Small intestine (tissue), 7 donors: Measurements from ENCODE around the gene CXorf65. TPM values are rescaled to one million over a fixed set of nuclear protein-coding genes. Genes with fewer than 3 reads are reported as not detected.

Experiments
- DNase-seq, 2 donors: peaks; one replicate each; pipeline versions ENCODE4 v3.0.0 to v3.0.0-alpha.2; 2013
- FAIRE-seq: peaks from 2 replicates; lab custom pipeline; 2012; peaks lifted over from hg19 to GRCh38; lab: Jason Lieb, UNC
- H3K27ac ChIP-seq, 3 donors: one replicate each; pipeline ENCODE4 v1.5.1; 2013; ENCODE audit warnings: low read length in 2 of 3, mild to moderate bottlenecking in 2 of 3, control low read depth in 1 of 3, inconsistent platforms in 1 of 3, low read depth in 1 of 3, moderate library complexity in 1 of 3
- H3K27me3 ChIP-seq, 3 donors: one replicate each; pipeline ENCODE4 v1.6.1; 2013; ENCODE audit warnings: low read length in 3 of 3, inconsistent platforms in 1 of 3; ENCODE audit not compliant: control insufficient read depth in 3 of 3, insufficient read depth in 3 of 3
- H3K36me3 ChIP-seq, 3 donors: one replicate each; pipeline ENCODE4 v1.6.1; 2013; ENCODE audit warnings: low read length in 3 of 3, inconsistent platforms in 1 of 3, low read depth in 1 of 3, mild to moderate bottlenecking in 1 of 3, moderate library complexity in 1 of 3; ENCODE audit not compliant: control insufficient read depth in 3 of 3, insufficient read depth in 2 of 3
- H3K4me1 ChIP-seq, 3 donors: one replicate each; pipeline ENCODE4 v1.6.1; 2013; ENCODE audit warnings: low read length in 2 of 3, inconsistent platforms in 1 of 3, low read depth in 1 of 3, mild to moderate bottlenecking in 1 of 3, moderate library complexity in 1 of 3; ENCODE audit not compliant: control insufficient read depth in 3 of 3, insufficient read depth in 2 of 3
- H3K4me3 ChIP-seq, 3 donors: one replicate each; pipeline ENCODE4 v1.5.1; 2013; ENCODE audit warnings: low read length in 3 of 3, control low read depth in 1 of 3, inconsistent platforms in 1 of 3, low read depth in 1 of 3, mild to moderate bottlenecking in 1 of 3, moderate library complexity in 1 of 3
- H3K9me3 ChIP-seq, 2 donors: one replicate each; pipeline ENCODE4 v1.6.1; 2013; ENCODE audit warnings: low read depth in 1 of 2, low read length in 1 of 2; ENCODE audit not compliant: control insufficient read depth in 2 of 2, insufficient read depth in 1 of 2
- WGBS, 3 donors: extraction: QIAGEN DNeasy Blood & Tissue Kit; methylation state at CpG; one replicate each; pipeline ENCODE4 v1.1.7; 2013; 5-methylcytosine and 5-hydroxymethylcytosine counted together
- polyA plus RNA-seq, 4 donors: library from polyadenylated mRNA; stranded (reverse) in 3 of 4; unstranded in 1 of 4; fragments of 200-250 nt in 3 of 4; fragments of 120-200 nt in 1 of 4; gene quantifications; one replicate each; pipeline versions ENCODE4 v1.2.1 to v1.2.3, GENCODE V29; 2013
- donor health status: healthy with polysubstance abuse.
- donor health status: control.
- donor health status: control.
- donor health status: Bipolar disorder and iron deficiency.
- donor health status: healthy.

The CXorf65 gene
- polyA plus RNA-seq, 4 donors, result 0.27 to 2.2 (median 1.5) TPM

GRCh38 chrX:71140440-71140839 lies 33.9 kb upstream of the CXorf65 start:
- Histone ChIP-seq H3K4me1 (no peaks in the 10 kb centered on the region), H3K9me3 (no peaks in the 10 kb centered on the region), H3K4me3 (no peak overlapping the region), H3K36me3 (peaks cover 0 to 51% (median 3%) of the 10 kb centered on the region in 3 donors), H3K27ac (no peak overlapping the region), H3K27me3 (no peaks in the 10 kb centered on the region)
- FAIRE-seq (no peak), DNase-seq (no peak)
- 56 to 72% (median 68%) methylated on average over 6 of the region's 6 CpGs for WGBS, 3 donors

- H3K36me3 ChIP-seq, result peaks cover 3 to 74% (median 6%) of the 10 kb centered on the region in 3 donors
- WGBS, 3 donors, result 82 to 88% (median 83%) methylated on average over 4 of the region's 4 CpGs
- H3K4me3 ChIP-seq, result no peak overlapping the region
- DNase-seq (no peak), FAIRE-seq (no peak)
- H3K27me3 ChIP-seq, result no peaks in the 10 kb centered on the region
- H3K27ac ChIP-seq, result no peak overlapping the region
- no peaks in the 10 kb centered on the region for H3K9me3 ChIP-seq
- H3K4me1 ChIP-seq, result no peaks in the 10 kb centered on the region
Measured at GRCh38 chrX:71131510-71131909, 25.0 kb upstream of the CXorf65 start.

GRCh38 chrX:71128915-71129765 lies 22.6 kb upstream of the CXorf65 start:
- Histone ChIP-seq H3K36me3 (peaks cover 3 to 75% (median 9%) of the 10 kb centered on the region in 3 donors), H3K9me3 (no peaks in the 10 kb centered on the region), H3K27ac (no peak overlapping the region), H3K4me3 (no peak overlapping the region), H3K4me1 (no peaks in the 10 kb centered on the region), H3K27me3 (no peaks in the 10 kb centered on the region)
- 31 to 36% (median 36%) methylated on average over 17 to 18 of the region's 18 CpGs for WGBS, 3 donors
- DNase-seq (peak; percentile 63 to 75), FAIRE-seq (peak; percentile 15)

- WGBS, 3 donors, result 82 to 93% (median 85%) methylated on average over 12 of the region's 12 CpGs
- H3K4me1 ChIP-seq, result no peaks in the 10 kb centered on the region
- peaks cover 3 to 77% (median 12%) of the 10 kb centered on the region in 3 donors for H3K36me3 ChIP-seq
- H3K4me3 ChIP-seq, result no peak overlapping the region
- H3K9me3 ChIP-seq, result no peaks in the 10 kb centered on the region
- H3K27ac ChIP-seq, result no peak overlapping the region
- DNase-seq (no peak), FAIRE-seq (no peak)
- H3K27me3 ChIP-seq, result no peaks in the 10 kb centered on the region
Measured at GRCh38 chrX:71128166-71128833, 21.8 kb upstream of the CXorf65 start.

- WGBS, 3 donors, result 2 to 45% (median 13%) methylated on average over 9 to 17 of the region's 17 CpGs
- FAIRE-seq, result no peak
Measured at GRCh38 chrX:71118985-71119535, 12.5 kb upstream of the CXorf65 start.

GRCh38 chrX:71118032-71118984 lies 11.8 kb upstream of the CXorf65 start, which contains the start of gene MED12:
Gene MED12 (plus strand): TSS chrX:71118596. CDS start chrX:71118755, 159 bp downstream.
- 1 to 29% (median 20%) methylated on average over 47 to 56 of the region's 56 CpGs for WGBS, 3 donors
- DNase-seq (peak; percentile 68 to 88), FAIRE-seq (no peak)
- no peaks in the 10 kb centered on the region for H3K27me3 ChIP-seq
- H3K27ac ChIP-seq, result peak within 1 kb of the TSS; percentile 34 to 82 (median 64)
- peak within 1 kb of the TSS; percentile 60 to 77 (median 65) for H3K4me3 ChIP-seq
- peaks cover 0 to 29% (median 4%) of the 10 kb centered on the region in 3 donors for H3K36me3 ChIP-seq
- H3K9me3 ChIP-seq, result no peaks in the 10 kb centered on the region
- peaks cover 0 to 4% (median 0%) of the 10 kb centered on the region in 3 donors for H3K4me1 ChIP-seq

More at GRCh38 chrX:71118985-71119535, 12.5 kb upstream of the CXorf65 start:
- H3K4me3 ChIP-seq, result peak overlapping the region; percentile 60 to 77 (median 65)
- peak overlapping the region in 2 of 3 donors; percentile 31 to 64 for H3K27ac ChIP-seq
- H3K4me1 ChIP-seq, result peaks cover 0 to 4% (median 0%) of the 10 kb centered on the region in 3 donors
- peak in 1 of 2 donors; percentile 39 for DNase-seq
- H3K36me3 ChIP-seq, result peaks cover 0 to 33% (median 6%) of the 10 kb centered on the region in 3 donors
- no peaks in the 10 kb centered on the region for H3K9me3 ChIP-seq
- H3K27me3 ChIP-seq, result no peaks in the 10 kb centered on the region

GRCh38 chrX:71117358-71117757 lies 10.8 kb upstream of the CXorf65 start:
- no peak overlapping the region for H3K27ac ChIP-seq
- FAIRE-seq, result no peak
- peaks cover 0 to 23% (median 0%) of the 10 kb centered on the region in 3 donors for H3K36me3 ChIP-seq

More at GRCh38 chrX:71117358-71117757, 10.8 kb upstream of the CXorf65 start:
- peaks cover 0 to 5% (median 0%) of the 10 kb centered on the region in 3 donors for H3K4me1 ChIP-seq
- H3K9me3 ChIP-seq, result no peaks in the 10 kb centered on the region
- 74 to 86% (median 83%) methylated on average over 10 of the region's 10 CpGs for WGBS, 3 donors
- peak overlapping the region in 1 of 3 donors; percentile 77 for H3K4me3 ChIP-seq
- no peak for DNase-seq
- no peaks in the 10 kb centered on the region for H3K27me3 ChIP-seq
